BE2C (cell line): ENCODE measurements around the gene ZNF726.
"Not testable (repeated sequence)": the region's sequence is repeated elsewhere in the genome, so short reads cannot be mapped to it uniquely, and the experiment has no call there.

Source experiments
- DNase-seq: peaks from one replicate; pipeline ENCODE4 v3.0.0-alpha.2; 2020
- H3K27me3 ChIP-seq: fragments of 250-450 bp; sonication (Bioruptor Pico); 2 replicates; pipeline ENCODE4 v1.5.1; 2020; ENCODE audit warnings: mild to moderate bottlenecking
- H3K36me3 ChIP-seq: fragments of 250-450 bp; sonication (Bioruptor Pico); 2 replicates; pipeline ENCODE4 v1.5.1; 2020; ENCODE audit warnings: mild to moderate bottlenecking
- H3K4me1 ChIP-seq: fragments of 250-450 bp; sonication (Bioruptor Pico); 2 replicates; pipeline ENCODE4 v1.5.1; 2020
- H3K4me3 ChIP-seq: 2 replicates; pipeline ENCODE4 v1.5.1; 2011; ENCODE audit warnings: low read depth, low read length
- H3K9me3 ChIP-seq: fragments of 250-450 bp; sonication (Bioruptor Pico); 2 replicates; pipeline ENCODE4 v1.5.1; 2020
- TF ChIP-seq, protein P1 (sequence below): IDR thresholded peaks from 2 replicates; pipeline ENCODE4 v1.5.1; 2012; ENCODE audit warnings: mild to moderate bottlenecking, low read depth, low read length

Gene ZNF726

DNA sequence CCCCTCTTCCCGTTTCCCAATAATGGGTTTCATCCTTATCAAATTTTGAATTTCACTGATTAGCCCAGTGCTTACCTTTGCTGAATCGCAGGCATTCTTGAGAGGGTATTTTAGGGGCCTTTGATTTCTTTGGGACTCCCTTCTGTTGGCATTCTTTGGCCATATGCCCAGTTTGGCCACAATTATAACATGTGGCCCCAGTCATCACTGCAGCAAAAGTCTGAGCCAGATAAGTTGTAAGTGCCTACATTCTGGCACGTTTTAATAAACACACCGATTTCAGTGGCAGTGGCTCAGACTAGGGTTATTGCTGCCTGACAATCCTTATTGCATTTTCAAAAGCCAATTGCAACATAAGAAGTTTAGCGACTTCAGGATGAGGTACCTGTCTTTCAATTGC is 41.4 kb downstream of the ZNF726 start:
- H3K4me3 ChIP-seq = no peak overlapping the region
- H3K36me3 ChIP-seq = no peaks in the 10 kb centered on the region
- TF ChIP-seq, protein P1, sequence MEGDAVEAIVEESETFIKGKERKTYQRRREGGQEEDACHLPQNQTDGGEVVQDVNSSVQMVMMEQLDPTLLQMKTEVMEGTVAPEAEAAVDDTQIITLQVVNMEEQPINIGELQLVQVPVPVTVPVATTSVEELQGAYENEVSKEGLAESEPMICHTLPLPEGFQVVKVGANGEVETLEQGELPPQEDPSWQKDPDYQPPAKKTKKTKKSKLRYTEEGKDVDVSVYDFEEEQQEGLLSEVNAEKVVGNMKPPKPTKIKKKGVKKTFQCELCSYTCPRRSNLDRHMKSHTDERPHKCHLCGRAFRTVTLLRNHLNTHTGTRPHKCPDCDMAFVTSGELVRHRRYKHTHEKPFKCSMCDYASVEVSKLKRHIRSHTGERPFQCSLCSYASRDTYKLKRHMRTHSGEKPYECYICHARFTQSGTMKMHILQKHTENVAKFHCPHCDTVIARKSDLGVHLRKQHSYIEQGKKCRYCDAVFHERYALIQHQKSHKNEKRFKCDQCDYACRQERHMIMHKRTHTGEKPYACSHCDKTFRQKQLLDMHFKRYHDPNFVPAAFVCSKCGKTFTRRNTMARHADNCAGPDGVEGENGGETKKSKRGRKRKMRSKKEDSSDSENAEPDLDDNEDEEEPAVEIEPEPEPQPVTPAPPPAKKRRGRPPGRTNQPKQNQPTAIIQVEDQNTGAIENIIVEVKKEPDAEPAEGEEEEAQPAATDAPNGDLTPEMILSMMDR = no peak
- DNase-seq = no peak
- no peaks in the 10 kb centered on the region for H3K4me1 ChIP-seq
- H3K27me3 ChIP-seq = no peaks in the 10 kb centered on the region
- H3K9me3 ChIP-seq = no peaks in the 10 kb centered on the region

DNA sequence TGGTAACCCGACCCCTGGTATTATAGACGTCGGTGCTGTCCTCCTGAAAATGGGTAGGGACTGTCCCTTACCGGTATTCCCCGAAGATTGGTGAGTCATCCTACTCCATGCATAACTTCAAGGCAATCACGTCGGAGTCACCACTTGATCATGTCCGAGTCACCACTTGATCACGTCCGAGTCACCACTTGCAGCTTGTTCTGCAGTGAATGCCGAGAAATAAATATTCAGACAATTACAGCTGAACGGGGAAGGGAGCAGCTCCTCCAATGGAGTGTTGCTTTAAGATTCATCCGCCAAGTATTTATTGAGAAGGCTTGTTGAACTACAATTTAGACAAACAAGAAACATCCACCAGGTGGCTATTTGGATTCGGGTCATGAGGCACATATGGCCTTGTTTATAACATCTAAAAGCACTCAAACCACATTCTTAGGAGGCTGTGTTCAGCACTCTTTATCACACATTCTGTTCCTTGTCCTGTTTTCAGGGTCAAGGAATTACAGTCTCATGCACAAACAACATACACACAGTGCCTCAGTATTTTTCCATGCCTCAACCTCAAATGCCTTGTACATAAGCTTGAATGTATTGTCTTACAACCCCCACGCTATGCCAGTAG is 43.1 kb downstream of the ZNF726 start:
- TF ChIP-seq, protein P1 = no peak
- DNase-seq = no peak
- H3K9me3 ChIP-seq = no peaks in the 10 kb centered on the region
- no peaks in the 10 kb centered on the region for H3K4me1 ChIP-seq
- no peaks in the 10 kb centered on the region for H3K36me3 ChIP-seq
- no peak overlapping the region for H3K4me3 ChIP-seq
- H3K27me3 ChIP-seq = no peaks in the 10 kb centered on the region

DNA sequence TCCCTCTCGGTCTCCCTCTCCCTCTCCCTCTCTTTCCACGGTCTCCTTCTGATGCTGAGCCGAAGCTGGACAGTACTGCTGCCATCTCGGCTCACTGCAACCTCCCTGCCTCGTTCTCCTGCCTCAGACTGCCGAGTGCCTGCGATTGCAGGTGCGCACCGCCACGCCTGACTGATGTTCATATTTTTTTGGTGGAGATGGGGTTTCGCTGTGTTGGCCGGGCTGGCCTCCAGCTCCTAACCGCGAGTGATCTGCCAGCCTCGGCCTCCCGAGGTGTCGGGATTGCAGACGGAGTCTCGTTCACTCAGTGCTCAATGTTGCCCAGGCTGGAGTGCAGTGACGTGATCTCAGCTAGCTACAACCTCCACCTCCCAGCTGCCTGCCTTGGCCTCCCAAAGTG is 48.7 kb downstream of the ZNF726 start:
- not testable (repeated sequence) for H3K4me1 ChIP-seq, DNase-seq, H3K27me3 ChIP-seq, H3K36me3 ChIP-seq, H3K4me3 ChIP-seq, H3K9me3 ChIP-seq

DNA sequence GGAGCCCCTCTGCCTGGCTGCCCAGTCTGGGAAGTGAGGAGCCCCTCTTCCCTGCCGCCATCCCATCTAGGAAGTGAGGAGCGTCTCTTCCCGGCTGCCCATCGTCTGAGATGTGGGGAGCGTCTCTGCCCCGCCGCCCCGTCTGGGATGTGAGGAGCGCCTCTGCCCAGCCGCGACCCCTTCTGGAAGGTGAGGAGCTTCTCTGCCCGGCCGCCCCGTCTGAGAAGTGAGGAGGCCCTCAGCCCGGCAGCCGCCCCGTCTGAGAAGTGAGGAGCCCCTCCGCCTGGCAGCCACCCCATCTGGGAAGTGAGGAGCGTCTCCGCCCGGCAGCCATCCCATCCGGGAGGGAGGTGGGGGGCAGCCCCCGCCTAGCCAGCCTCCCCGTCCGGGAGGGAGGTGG is 49.2 kb downstream of the ZNF726 start:
- not testable (repeated sequence) for H3K4me1 ChIP-seq, H3K9me3 ChIP-seq, H3K36me3 ChIP-seq, H3K4me3 ChIP-seq, H3K27me3 ChIP-seq, DNase-seq

DNA sequence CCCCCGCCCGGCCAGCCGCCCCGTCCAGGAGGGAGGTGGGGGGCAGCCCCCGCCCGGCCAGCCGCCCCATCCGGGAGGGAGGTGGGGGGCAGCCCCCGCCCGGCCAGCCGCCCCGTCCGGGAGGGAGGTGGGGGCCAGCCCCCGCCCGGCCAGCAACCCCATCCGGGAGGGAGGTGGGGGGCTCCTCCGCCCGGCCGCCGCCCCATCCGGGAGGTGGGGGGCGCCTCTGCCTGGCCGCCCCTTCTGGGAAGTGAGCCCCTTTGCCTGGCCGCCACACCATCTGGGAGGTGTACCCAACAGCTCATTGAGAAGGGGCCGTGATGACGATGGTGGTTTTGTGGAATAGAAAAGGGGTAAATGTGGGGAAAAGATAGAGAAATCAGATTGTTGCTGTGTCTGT is 49.6 kb downstream of the ZNF726 start:
- DNase-seq, H3K4me1 ChIP-seq, H3K36me3 ChIP-seq, H3K9me3 ChIP-seq, H3K4me3 ChIP-seq, H3K27me3 ChIP-seq: not testable (repeated sequence)

DNA sequence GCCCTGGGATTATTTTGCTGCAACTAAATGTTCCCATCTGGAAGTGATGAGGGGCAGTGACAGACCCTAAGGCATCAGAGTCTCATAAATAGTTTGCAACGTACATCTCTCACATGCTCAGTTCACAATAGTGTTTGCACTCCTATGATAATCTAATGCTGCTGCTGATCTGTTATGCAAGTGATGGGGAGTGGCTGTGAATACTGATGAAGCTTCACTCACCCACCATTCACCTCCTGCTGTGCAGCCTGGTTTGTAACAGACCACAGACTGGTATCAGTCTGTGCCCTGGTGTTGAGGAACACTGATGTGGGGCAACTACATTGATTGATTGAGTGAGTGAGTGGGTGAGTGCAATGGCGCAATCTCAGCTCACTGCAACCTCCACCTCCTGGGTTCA is 54.9 kb downstream of the ZNF726 start:
- Histone ChIP-seq H3K27me3 (no peaks in the 10 kb centered on the region), H3K9me3 (no peaks in the 10 kb centered on the region), H3K4me1 (no peaks in the 10 kb centered on the region), H3K36me3 (no peaks in the 10 kb centered on the region), H3K4me3 (no peak overlapping the region)
- DNase-seq = no peak
- TF ChIP-seq, protein P1 = no peak

DNA sequence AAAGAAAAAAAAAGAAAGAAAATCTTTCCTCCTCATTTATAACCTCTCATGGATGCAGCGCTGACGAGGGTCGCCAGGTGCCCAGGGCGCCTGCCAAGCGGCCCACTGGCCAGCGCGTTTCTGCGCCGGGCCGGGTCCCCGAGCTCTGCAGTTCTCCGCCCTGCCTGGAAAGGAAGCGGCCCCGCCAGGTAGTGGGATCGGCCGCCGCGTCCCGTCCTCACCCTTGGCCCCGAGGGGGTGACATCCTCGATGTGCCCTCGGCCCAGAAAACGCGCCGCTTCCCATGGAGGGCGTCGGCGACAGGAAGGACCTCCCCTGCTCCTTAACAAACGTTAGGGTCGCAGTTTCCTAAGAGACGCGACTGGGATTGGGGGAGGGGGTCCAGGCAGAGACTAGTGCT is 56.9 kb downstream of the ZNF726 start:
- no peak overlapping the region for H3K4me3 ChIP-seq
- no peaks in the 10 kb centered on the region for H3K36me3 ChIP-seq
- TF ChIP-seq, protein P1 = no peak
- H3K4me1 ChIP-seq = no peaks in the 10 kb centered on the region
- no peaks in the 10 kb centered on the region for H3K27me3 ChIP-seq
- no peaks in the 10 kb centered on the region for H3K9me3 ChIP-seq
- no peak for DNase-seq

DNA sequence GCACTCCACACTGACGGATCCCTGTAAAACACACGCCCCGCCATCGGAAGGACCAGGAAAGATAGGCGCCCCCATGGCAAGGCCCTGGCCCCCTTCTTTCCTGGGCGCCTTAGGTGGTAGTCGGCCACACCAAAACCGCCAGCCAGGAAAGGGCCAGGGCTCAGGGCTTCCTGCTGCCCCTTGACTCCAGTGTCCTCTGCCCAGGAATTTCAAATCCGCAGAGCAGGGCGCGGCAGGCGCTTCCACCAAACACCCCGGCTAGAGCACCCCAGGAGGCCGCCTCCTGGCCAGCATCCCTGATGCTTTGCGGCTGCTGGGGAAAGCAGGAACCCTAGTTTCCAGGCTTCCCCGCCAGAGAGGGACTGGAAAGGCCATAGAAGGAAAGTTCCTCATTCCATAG is 57.5 kb downstream of the ZNF726 start:
- Histone ChIP-seq H3K36me3 (no peaks in the 10 kb centered on the region), H3K9me3 (no peaks in the 10 kb centered on the region), H3K4me1 (no peaks in the 10 kb centered on the region), H3K27me3 (no peaks in the 10 kb centered on the region), H3K4me3 (no peak overlapping the region)
- TF ChIP-seq, protein P1 = no peak
- no peak for DNase-seq
